HepG2 (cell line): ENCODE data around the gene NARF. TPM values are rescaled to one million over a fixed set of nuclear protein-coding genes. Genes with fewer than 3 reads are reported as not detected.

ENCODE experiments used
- BRCA1 ChIP-seq: sonication (generic); formaldehyde crosslinking; IDR thresholded peaks from 2 replicates; pipeline ENCODE4 v1.4.0; 2020; ENCODE audit warnings: missing genetic modification reagents
- CHD2 ChIP-seq: IDR thresholded peaks from 2 replicates; pipeline ENCODE4 v1.6.1; 2011; ENCODE audit warnings: low read depth, low read length, improper control_type of control experiment
- EHMT2 ChIP-seq: fragments of 200-600 bp; sonication (generic); IDR thresholded peaks from 2 replicates; pipeline ENCODE4 v1.7.0; 2017; ENCODE audit warnings: antibody characterized with exemption, low read depth, low read length, borderline replicate concordance
- FOXK1 ChIP-seq: sonication (generic); formaldehyde crosslinking; IDR thresholded peaks from 2 replicates; pipeline ENCODE4 v1.4.0; 2020; ENCODE audit warnings: low read depth, missing genetic modification reagents, borderline replicate concordance
- GABPA ChIP-seq, 2 experiments: IDR thresholded peaks; 2 replicates each; pipeline ENCODE4 v1.6.1; 2011 to 2016; ENCODE audit warnings: low read depth in 2 of 2, low read length in 1 of 2, missing biosample characterization in 1 of 2, missing genetic modification characterization in 1 of 2
- GATAD2A ChIP-seq: IDR thresholded peaks from 2 replicates; pipeline ENCODE4 v1.6.1; 2016
- HNRNPLL ChIP-seq: fragments of 200-400 bp; formaldehyde crosslinking; IDR thresholded peaks from 2 replicates; pipeline ENCODE4 v1.6.1; 2017; ENCODE audit warnings: mild to moderate bottlenecking, low read depth, low read length; ENCODE audit not compliant: poor library complexity, severe bottlenecking
- KDM1A ChIP-seq: IDR thresholded peaks from 2 replicates; pipeline ENCODE4 v1.6.1; 2016; ENCODE audit warnings: missing compliant biosample characterization
- KLF9 ChIP-seq: IDR thresholded peaks from 2 replicates; pipeline ENCODE4 v1.6.1; 2016; ENCODE audit warnings: low read depth
- MAZ ChIP-seq, 2 experiments: sonication (generic) in 1 of 2; formaldehyde crosslinking in 1 of 2; IDR thresholded peaks; 2 replicates each; pipeline versions ENCODE4 v1.5.0 to v1.6.1; 2012 to 2020; ENCODE audit warnings: low read depth in 2 of 2, mild to moderate bottlenecking in 2 of 2, borderline replicate concordance in 1 of 2, improper control_type of control experiment in 1 of 2, low read length in 1 of 2, missing genetic modification reagents in 1 of 2, moderate library complexity in 1 of 2
- MTA1 ChIP-seq: sonication (generic); formaldehyde crosslinking; IDR thresholded peaks from 2 replicates; pipeline ENCODE4 v1.4.0; 2020; ENCODE audit warnings: missing genetic modification reagents, mild to moderate bottlenecking, borderline replicate concordance
- MYNN ChIP-seq: sonication (generic); formaldehyde crosslinking; IDR thresholded peaks from 2 replicates; pipeline ENCODE4 v1.4.0; 2020; ENCODE audit warnings: mild to moderate bottlenecking, low read depth, missing genetic modification reagents
- PHF21A ChIP-seq: sonication (generic); formaldehyde crosslinking; IDR thresholded peaks from 2 replicates; pipeline ENCODE4 v1.5.0; 2020; ENCODE audit warnings: mild to moderate bottlenecking, missing genetic modification reagents
- RCOR2 ChIP-seq: IDR thresholded peaks from 2 replicates; pipeline ENCODE4 v1.6.1; 2016; ENCODE audit warnings: missing biosample characterization, missing genetic modification reagents
- SIX4 ChIP-seq: sonication (generic); formaldehyde crosslinking; IDR thresholded peaks from 2 replicates; pipeline ENCODE4 v1.4.0; 2020; ENCODE audit warnings: missing genetic modification reagents
- ZFAT ChIP-seq: sonication (generic); formaldehyde crosslinking; conservative IDR thresholded peaks from 2 replicates; pipeline ENCODE4 v1.8.1; 2023; ENCODE audit warnings: missing genetic modification reagents, inconsistent platforms
- ZMYM3 ChIP-seq: sonication (generic); formaldehyde crosslinking; IDR thresholded peaks from 2 replicates; pipeline ENCODE4 v1.5.1; 2020; ENCODE audit warnings: mild to moderate bottlenecking, missing genetic modification reagents
- ZNF251 ChIP-seq: sonication (generic); formaldehyde crosslinking; IDR thresholded peaks from 2 replicates; pipeline ENCODE4 v1.9.0; 2021; ENCODE audit warnings: mild to moderate bottlenecking, missing genetic modification reagents
- ZNF33B ChIP-seq: sonication (generic); formaldehyde crosslinking; IDR thresholded peaks from 2 replicates; pipeline ENCODE4 v1.5.1; 2020; ENCODE audit warnings: mild to moderate bottlenecking, missing genetic modification reagents
- ZNF644 ChIP-seq: IDR thresholded peaks from 2 replicates; pipeline ENCODE4 v1.6.1; 2016; ENCODE audit warnings: low read depth
- polyA plus RNA-seq, 8 experiments: library from polyadenylated mRNA; depleted of rRNA in 3 of 8; stranded (reverse) in 7 of 8; unstranded in 1 of 8; fragments of >200 nt; fragmentation: Illumina TruSeq in 4 of 8; extraction: Trizol in 4 of 8; gene quantifications; 2 replicates each; pipeline versions ENCODE4 v1.2.1 to v1.2.3, GENCODE V29; 2011 to 2016; ENCODE audit warnings: low read depth in 4 of 8, missing spikeins in 1 of 8, mixed read lengths in 1 of 8; ENCODE audit not compliant: insufficient read depth in 1 of 8
- total RNA-seq, 5 experiments: library from RNA; depleted of rRNA; stranded (reverse); fragments of >200 nt; fragmentation: Illumina TruSeq; extraction: Trizol; gene quantifications; 2 replicates each; pipeline ENCODE4 v1.2.3, GENCODE V29; 2016; ENCODE audit warnings: low read depth in 1 of 5
- TF ChIP-seq, protein P1 (sequence below): sonication (generic); formaldehyde crosslinking; IDR thresholded peaks from 2 replicates; pipeline ENCODE4 v1.9.0; 2021; ENCODE audit warnings: missing genetic modification reagents, borderline replicate concordance
- TF ChIP-seq, protein P2 (sequence below): sonication (generic); formaldehyde crosslinking; IDR thresholded peaks from 2 replicates; pipeline ENCODE4 v1.5.0; 2020; ENCODE audit warnings: missing genetic modification reagents
- TF ChIP-seq, protein P3 (sequence below): sonication (generic); formaldehyde crosslinking; IDR thresholded peaks from 2 replicates; pipeline ENCODE4 v1.4.0; 2020; ENCODE audit warnings: low read depth, mild to moderate bottlenecking, missing genetic modification reagents
- TF ChIP-seq, protein P4 (sequence below): sonication (generic); formaldehyde crosslinking; IDR thresholded peaks from 2 replicates; pipeline ENCODE4 v1.4.0; 2020; ENCODE audit warnings: mild to moderate bottlenecking, missing genetic modification reagents

Gene NARF
- total and polyA plus RNA-seq, 2 of the 13 experiments (the other 11 are each of a cell fraction or from before 2014, with no cell fraction given) = 61.1 to 144 TPM

DNA sequence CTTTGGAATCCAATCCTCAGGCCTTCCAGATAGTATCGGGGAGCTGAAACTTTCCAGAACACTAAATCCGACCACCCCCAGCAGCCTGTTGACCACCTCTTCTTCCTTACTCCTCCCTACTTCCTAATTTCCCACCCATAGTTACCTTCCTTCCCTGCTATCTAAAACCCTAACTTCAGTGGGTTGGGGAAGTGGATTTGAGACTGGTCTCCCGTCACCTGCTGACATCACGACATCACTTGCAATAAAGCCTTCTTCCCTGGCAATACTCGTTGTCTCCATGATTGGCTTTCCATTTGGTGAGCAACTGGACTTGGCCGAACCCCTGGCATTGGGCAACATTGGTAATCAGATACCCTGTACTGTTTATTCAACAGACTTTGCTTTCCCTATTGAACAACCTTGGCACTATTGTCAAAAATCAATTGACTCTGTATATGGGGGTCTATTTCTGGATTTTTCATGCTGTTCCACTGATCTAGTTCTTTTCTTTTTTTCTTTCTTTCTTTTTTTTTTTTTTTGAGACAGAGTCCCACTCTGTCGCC is 49.2 kb downstream of the NARF start (continued):
- TF ChIP-seq, protein P1, sequence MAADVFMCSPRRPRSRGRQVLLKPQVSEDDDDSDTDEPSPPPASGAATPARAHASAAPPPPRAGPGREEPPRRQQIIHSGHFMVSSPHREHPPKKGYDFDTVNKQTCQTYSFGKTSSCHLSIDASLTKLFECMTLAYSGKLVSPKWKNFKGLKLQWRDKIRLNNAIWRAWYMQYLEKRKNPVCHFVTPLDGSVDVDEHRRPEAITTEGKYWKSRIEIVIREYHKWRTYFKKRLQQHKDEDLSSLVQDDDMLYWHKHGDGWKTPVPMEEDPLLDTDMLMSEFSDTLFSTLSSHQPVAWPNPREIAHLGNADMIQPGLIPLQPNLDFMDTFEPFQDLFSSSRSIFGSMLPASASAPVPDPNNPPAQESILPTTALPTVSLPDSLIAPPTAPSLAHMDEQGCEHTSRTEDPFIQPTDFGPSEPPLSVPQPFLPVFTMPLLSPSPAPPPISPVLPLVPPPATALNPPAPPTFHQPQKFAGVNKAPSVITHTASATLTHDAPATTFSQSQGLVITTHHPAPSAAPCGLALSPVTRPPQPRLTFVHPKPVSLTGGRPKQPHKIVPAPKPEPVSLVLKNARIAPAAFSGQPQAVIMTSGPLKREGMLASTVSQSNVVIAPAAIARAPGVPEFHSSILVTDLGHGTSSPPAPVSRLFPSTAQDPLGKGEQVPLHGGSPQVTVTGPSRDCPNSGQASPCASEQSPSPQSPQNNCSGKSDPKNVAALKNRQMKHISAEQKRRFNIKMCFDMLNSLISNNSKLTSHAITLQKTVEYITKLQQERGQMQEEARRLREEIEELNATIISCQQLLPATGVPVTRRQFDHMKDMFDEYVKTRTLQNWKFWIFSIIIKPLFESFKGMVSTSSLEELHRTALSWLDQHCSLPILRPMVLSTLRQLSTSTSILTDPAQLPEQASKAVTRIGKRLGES = no peak
- TF ChIP-seq KLF9 (no peak), ZNF251 (CRISPR knock-in tag) (no peak), FOXK1 (CRISPR knock-in tag) (no peak), SIX4 (peak; percentile 15; the same call in 1 of the 2 replicates), CHD2 (no peak), ZNF33B (CRISPR knock-in tag) (no peak), ZFAT (CRISPR knock-in tag) (no peak), HNRNPLL (no peak), GABPA (IDR thresholded peaks at IDR 0.05; ENCODE audit: low read depth, low read length) (no peak), GABPA (CRISPR knock-in tag; IDR thresholded peaks at IDR 0.05; ENCODE audit: low read depth) (no peak), EHMT2 (peak; percentile 66; the same call in 1 of the 2 replicates), KDM1A (CRISPR knock-in tag) (no peak), ZMYM3 (0 out of 2 replicates have a peak, but pooled peaks have one; percentile 13), ZNF644 (CRISPR knock-in tag) (peak; percentile 80; the same call in 1 of the 2 replicates), MTA1 (CRISPR knock-in tag) (no peak), MAZ (IDR thresholded peaks at IDR 0.05; ENCODE audit: borderline replicate concordance, low read depth, low read length) (no peak), MAZ (CRISPR knock-in tag; IDR thresholded peaks at IDR 0.05; ENCODE audit: low read depth) (0 out of 2 replicates have a peak, but pooled peaks have one; percentile 26), PHF21A (CRISPR knock-in tag) (no peak), BRCA1 (CRISPR knock-in tag) (no peak), GATAD2A (0 out of 2 replicates have a peak, but pooled peaks have one; percentile 35), RCOR2 (no peak), MYNN (CRISPR knock-in tag) (no peak)
- TF ChIP-seq, protein P2, sequence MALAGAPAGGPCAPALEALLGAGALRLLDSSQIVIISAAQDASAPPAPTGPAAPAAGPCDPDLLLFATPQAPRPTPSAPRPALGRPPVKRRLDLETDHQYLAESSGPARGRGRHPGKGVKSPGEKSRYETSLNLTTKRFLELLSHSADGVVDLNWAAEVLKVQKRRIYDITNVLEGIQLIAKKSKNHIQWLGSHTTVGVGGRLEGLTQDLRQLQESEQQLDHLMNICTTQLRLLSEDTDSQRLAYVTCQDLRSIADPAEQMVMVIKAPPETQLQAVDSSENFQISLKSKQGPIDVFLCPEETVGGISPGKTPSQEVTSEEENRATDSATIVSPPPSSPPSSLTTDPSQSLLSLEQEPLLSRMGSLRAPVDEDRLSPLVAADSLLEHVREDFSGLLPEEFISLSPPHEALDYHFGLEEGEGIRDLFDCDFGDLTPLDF (CRISPR knock-in tag) = no peak
- TF ChIP-seq, protein P3, sequence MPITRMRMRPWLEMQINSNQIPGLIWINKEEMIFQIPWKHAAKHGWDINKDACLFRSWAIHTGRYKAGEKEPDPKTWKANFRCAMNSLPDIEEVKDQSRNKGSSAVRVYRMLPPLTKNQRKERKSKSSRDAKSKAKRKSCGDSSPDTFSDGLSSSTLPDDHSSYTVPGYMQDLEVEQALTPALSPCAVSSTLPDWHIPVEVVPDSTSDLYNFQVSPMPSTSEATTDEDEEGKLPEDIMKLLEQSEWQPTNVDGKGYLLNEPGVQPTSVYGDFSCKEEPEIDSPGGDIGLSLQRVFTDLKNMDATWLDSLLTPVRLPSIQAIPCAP (CRISPR knock-in tag) = no peak
- TF ChIP-seq, protein P4, sequence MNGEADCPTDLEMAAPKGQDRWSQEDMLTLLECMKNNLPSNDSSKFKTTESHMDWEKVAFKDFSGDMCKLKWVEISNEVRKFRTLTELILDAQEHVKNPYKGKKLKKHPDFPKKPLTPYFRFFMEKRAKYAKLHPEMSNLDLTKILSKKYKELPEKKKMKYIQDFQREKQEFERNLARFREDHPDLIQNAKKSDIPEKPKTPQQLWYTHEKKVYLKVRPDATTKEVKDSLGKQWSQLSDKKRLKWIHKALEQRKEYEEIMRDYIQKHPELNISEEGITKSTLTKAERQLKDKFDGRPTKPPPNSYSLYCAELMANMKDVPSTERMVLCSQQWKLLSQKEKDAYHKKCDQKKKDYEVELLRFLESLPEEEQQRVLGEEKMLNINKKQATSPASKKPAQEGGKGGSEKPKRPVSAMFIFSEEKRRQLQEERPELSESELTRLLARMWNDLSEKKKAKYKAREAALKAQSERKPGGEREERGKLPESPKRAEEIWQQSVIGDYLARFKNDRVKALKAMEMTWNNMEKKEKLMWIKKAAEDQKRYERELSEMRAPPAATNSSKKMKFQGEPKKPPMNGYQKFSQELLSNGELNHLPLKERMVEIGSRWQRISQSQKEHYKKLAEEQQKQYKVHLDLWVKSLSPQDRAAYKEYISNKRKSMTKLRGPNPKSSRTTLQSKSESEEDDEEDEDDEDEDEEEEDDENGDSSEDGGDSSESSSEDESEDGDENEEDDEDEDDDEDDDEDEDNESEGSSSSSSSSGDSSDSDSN = no peak
